ENCODE data around the gene GUCY1A1. TPM values are rescaled to one million over a fixed set of nuclear protein-coding genes. Genes with fewer than 3 reads are reported as not detected.

Gene GUCY1A1
- polyA plus RNA-seq, 1 donor from 2014 or later: 13.6 TPM

DNA sequence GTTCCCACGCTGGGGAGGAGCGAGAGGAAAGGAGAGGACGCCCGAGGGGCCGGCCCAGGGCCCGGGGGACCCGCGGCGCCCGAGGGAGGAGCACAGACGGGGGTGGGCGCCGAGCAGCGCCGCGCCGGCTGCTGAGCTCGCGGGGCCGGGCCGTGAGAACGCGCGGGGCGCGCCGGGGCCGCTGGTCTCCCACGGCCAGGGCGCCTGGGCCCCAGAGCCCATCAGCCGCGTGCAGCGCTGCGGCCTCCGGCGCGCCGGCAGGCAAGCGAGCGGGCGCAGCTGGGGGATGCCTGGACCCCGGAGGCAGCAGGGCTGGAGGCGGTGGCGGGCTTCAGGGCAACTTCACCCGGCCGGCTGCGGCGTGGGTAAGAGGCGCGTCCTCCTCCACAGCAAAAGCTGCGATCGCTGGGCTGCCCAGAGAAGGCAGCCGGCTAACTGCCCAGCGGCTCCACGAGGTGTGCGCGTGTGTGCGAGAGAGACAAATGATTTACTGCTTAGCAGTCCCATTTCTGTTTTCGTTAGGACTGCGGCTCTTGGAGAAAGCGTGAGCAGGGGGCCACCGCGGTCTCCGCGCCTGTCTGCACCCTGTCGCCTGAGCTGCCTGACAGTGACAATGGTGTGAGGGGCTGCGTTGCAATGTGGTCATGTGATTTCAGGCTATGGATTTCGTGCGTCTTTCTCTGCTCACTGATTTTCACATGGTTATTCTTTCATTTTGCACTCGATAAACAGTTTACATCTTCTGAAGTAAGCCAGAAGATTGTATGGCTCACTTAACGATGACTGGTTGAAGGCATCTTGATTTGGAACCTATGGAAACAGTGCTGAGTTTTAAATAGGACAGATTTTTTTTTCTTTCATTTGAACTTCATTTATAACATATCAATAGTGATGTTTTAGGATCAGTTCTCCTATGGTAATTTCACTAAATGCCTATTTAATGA lies 1.2 kb downstream of the GUCY1A1 start:
- H3K36me3 ChIP-seq (ENCODE audit: insufficient read depth, low read length): no peaks in the 10 kb centered on the region

DNA sequence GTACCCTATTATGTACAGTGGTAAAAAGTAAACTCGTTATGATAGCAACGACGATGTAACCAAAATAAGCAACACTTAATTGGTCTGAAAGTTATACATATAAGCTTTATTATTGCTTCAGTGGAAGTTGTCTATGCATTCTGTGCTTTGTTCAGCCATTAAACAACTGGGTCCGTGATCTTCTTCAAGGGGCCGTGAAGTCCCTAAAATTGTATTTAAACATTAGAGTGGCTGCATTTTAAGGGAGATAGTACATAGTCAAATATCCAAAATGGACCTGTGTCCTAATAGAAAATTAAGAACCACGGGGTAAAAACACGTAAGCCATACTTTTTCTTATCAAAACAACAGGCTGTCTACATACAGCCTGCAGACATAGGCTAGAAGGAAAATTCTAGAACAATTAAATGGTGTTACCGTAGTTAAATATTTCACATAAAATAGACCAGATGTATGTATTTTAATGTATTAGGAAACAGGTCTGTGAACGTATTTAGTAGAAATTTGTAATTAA lies 2.1 kb downstream of the GUCY1A1 start:
- peak overlapping the region; percentile 75 for H3K9ac ChIP-seq (ENCODE audit: low read length)
- H3K9me3 ChIP-seq (ENCODE audit: low read length): no peaks in the 10 kb centered on the region
- no peaks in the 10 kb centered on the region for H3K79me2 ChIP-seq (replicated peaks; ENCODE audit: insufficient read depth, low read length)
- H2AFZ ChIP-seq (ENCODE audit: low read depth, low read length): no peak overlapping the region
- no peaks in the 10 kb centered on the region for H3F3A ChIP-seq (ENCODE audit: insufficient read depth, low read length, poor library complexity, severe bottlenecking)
- no peaks in the 10 kb centered on the region for H3K36me3 ChIP-seq (ENCODE audit: insufficient read depth, low read length)
- H3K27ac ChIP-seq (ENCODE audit: low read length): no peak overlapping the region
- peak overlapping the region; percentile 88 for H3K4me2 ChIP-seq (ENCODE audit: low read length)
- no peaks in the 10 kb centered on the region for H3K9me2 ChIP-seq (ENCODE audit: insufficient read depth, low read length)
- H4K20me1 ChIP-seq (ENCODE audit: insufficient read depth): no peaks in the 10 kb centered on the region
- H3K27me3 ChIP-seq (ENCODE audit: insufficient read depth, low read depth, low read length): no peaks in the 10 kb centered on the region
- peak overlapping the region; percentile 83 for H3K4me3 ChIP-seq (ENCODE audit: low read length)
- TF ChIP-seq RAD21 (conservative IDR thresholded peaks at IDR 0.05): no peak
- TF ChIP-seq, protein P1, sequence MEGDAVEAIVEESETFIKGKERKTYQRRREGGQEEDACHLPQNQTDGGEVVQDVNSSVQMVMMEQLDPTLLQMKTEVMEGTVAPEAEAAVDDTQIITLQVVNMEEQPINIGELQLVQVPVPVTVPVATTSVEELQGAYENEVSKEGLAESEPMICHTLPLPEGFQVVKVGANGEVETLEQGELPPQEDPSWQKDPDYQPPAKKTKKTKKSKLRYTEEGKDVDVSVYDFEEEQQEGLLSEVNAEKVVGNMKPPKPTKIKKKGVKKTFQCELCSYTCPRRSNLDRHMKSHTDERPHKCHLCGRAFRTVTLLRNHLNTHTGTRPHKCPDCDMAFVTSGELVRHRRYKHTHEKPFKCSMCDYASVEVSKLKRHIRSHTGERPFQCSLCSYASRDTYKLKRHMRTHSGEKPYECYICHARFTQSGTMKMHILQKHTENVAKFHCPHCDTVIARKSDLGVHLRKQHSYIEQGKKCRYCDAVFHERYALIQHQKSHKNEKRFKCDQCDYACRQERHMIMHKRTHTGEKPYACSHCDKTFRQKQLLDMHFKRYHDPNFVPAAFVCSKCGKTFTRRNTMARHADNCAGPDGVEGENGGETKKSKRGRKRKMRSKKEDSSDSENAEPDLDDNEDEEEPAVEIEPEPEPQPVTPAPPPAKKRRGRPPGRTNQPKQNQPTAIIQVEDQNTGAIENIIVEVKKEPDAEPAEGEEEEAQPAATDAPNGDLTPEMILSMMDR (IDR thresholded peaks at IDR 0.05; ENCODE audit: poor library complexity, severe bottlenecking): no peak
- TF ChIP-seq, protein P2, sequence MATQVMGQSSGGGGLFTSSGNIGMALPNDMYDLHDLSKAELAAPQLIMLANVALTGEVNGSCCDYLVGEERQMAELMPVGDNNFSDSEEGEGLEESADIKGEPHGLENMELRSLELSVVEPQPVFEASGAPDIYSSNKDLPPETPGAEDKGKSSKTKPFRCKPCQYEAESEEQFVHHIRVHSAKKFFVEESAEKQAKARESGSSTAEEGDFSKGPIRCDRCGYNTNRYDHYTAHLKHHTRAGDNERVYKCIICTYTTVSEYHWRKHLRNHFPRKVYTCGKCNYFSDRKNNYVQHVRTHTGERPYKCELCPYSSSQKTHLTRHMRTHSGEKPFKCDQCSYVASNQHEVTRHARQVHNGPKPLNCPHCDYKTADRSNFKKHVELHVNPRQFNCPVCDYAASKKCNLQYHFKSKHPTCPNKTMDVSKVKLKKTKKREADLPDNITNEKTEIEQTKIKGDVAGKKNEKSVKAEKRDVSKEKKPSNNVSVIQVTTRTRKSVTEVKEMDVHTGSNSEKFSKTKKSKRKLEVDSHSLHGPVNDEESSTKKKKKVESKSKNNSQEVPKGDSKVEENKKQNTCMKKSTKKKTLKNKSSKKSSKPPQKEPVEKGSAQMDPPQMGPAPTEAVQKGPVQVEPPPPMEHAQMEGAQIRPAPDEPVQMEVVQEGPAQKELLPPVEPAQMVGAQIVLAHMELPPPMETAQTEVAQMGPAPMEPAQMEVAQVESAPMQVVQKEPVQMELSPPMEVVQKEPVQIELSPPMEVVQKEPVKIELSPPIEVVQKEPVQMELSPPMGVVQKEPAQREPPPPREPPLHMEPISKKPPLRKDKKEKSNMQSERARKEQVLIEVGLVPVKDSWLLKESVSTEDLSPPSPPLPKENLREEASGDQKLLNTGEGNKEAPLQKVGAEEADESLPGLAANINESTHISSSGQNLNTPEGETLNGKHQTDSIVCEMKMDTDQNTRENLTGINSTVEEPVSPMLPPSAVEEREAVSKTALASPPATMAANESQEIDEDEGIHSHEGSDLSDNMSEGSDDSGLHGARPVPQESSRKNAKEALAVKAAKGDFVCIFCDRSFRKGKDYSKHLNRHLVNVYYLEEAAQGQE (IDR thresholded peaks at IDR 0.05; ENCODE audit: borderline replicate concordance): no peak
- no peak for TF ChIP-seq POLR2AphosphoS5 (IDR thresholded peaks at IDR 0.05)
- TF ChIP-seq MXI1 (conservative IDR thresholded peaks at IDR 0.05; ENCODE audit: poor library complexity, severe bottlenecking): no peak
- no peak for TF ChIP-seq SMC3 (conservative IDR thresholded peaks at IDR 0.05; ENCODE audit: poor library complexity)
- TF ChIP-seq TAF1 (IDR thresholded peaks at IDR 0.05; ENCODE audit: low read depth): no peak
- TF ChIP-seq EZH2 (IDR thresholded peaks at IDR 0.05; ENCODE audit: borderline replicate concordance, insufficient read depth, low read length, poor library complexity, severe bottlenecking): no peak

More for the DNA sequence above, 1.2 kb downstream of the GUCY1A1 start:
- Histone ChIP-seq H3K4me3 (ENCODE audit: low read length) (peak overlapping the region; percentile 83), H2AFZ (ENCODE audit: low read depth, low read length) (peak overlapping the region; percentile 54), H4K20me1 (ENCODE audit: insufficient read depth) (no peaks in the 10 kb centered on the region), H3F3A (ENCODE audit: insufficient read depth, low read length, poor library complexity, severe bottlenecking) (no peaks in the 10 kb centered on the region), H3K4me2 (ENCODE audit: low read length) (peak overlapping the region; percentile 88), H3K27ac (ENCODE audit: low read length) (peak overlapping the region; percentile 56), H3K9ac (ENCODE audit: low read length) (peak overlapping the region; percentile 75), H3K79me2 (replicated peaks; ENCODE audit: insufficient read depth, low read length) (no peaks in the 10 kb centered on the region), H3K9me2 (ENCODE audit: insufficient read depth, low read length) (no peaks in the 10 kb centered on the region), H3K9me3 (ENCODE audit: low read length) (no peaks in the 10 kb centered on the region), H3K27me3 (ENCODE audit: insufficient read depth, low read depth, low read length) (no peaks in the 10 kb centered on the region)
- TF ChIP-seq POLR2AphosphoS5 (IDR thresholded peaks at IDR 0.05) (peak; percentile 82), EP300 (conservative IDR thresholded peaks at IDR 0.05; ENCODE audit: poor library complexity, severe bottlenecking) (peak; percentile 47), SMC3 (conservative IDR thresholded peaks at IDR 0.05; ENCODE audit: poor library complexity) (peak; percentile 25), MXI1 (conservative IDR thresholded peaks at IDR 0.05; ENCODE audit: poor library complexity, severe bottlenecking) (peak; percentile 90), TAF1 (IDR thresholded peaks at IDR 0.05; ENCODE audit: low read depth) (no peak)
- TF ChIP-seq, protein P2 (IDR thresholded peaks at IDR 0.05; ENCODE audit: borderline replicate concordance): peak; percentile 26
- TF ChIP-seq, protein P1 (IDR thresholded peaks at IDR 0.05; ENCODE audit: poor library complexity, severe bottlenecking): no peak

All from neural cell (in vitro differentiated cells).